ENCODE results near the gene CHCHD3.

CHCHD3 gene

DNA sequence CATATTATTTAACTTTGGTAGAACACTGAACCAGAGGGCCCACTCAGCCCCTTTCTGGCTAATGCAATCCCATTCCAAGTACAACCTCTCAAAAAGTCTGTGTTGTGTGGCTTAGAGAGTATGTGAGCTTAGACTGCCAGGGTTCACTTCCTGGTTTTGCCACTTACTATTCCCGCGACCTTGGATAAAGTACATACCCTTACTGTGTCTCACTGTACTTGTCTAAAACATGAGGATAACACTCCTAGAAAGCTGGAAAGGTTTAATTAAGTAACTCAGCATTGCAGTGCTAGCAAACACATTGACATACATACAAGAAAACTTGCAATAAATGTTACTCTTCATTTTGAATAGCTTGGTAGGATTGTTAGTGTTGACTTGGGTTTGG lies 215.8 kb downstream of the CHCHD3 start:
- CTCF ChIA-PET = no interaction called here
- POLR2A ChIA-PET = no interaction called here
- TF ChIP-seq, protein P1, sequence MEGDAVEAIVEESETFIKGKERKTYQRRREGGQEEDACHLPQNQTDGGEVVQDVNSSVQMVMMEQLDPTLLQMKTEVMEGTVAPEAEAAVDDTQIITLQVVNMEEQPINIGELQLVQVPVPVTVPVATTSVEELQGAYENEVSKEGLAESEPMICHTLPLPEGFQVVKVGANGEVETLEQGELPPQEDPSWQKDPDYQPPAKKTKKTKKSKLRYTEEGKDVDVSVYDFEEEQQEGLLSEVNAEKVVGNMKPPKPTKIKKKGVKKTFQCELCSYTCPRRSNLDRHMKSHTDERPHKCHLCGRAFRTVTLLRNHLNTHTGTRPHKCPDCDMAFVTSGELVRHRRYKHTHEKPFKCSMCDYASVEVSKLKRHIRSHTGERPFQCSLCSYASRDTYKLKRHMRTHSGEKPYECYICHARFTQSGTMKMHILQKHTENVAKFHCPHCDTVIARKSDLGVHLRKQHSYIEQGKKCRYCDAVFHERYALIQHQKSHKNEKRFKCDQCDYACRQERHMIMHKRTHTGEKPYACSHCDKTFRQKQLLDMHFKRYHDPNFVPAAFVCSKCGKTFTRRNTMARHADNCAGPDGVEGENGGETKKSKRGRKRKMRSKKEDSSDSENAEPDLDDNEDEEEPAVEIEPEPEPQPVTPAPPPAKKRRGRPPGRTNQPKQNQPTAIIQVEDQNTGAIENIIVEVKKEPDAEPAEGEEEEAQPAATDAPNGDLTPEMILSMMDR (IDR thresholded peaks at IDR 0.05; ENCODE audit: control extremely low read depth, extremely low read depth, low read depth, missing control alignments) = no peak
- DNase-seq (ENCODE audit: extremely low spot score) = no peak

DNA sequence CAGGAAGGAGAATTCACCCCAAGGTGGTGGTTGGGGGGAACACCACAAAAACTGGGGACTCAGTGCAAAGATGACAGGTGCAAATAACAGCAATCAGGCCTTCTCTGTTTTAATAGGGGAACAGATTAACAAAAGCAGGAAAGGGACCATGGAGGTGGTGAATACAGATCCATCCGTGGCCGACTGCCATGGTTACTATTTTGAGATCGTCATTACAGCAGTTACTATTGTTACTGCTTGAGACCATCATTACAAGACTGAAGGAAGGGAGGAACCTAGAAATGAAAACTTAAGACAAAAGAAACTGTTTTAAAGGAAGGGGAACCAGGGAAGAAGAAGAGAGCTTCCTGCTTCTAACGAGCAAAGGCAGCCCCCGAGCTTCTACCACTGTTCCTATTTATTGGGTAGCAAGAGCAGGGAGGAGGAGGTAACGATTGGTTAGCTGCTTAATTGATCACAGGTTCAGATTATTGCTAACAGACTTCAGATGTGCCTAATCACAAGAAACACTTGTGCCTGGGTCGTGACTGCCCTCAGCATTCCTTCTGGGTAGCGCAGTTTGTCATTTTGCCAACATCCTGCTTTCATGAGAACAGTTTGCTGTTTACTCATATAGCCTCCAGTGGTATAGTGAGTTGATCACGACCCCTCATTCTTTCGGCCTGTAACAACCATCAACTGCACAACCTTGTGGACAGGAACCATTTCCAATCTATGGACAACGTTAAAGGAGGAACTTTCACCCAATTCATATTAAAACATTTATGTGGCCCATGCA lies 216.3 kb downstream of the CHCHD3 start:
- CTCF ChIA-PET = no interaction called here
- POLR2A ChIA-PET = no interaction called here
- TF ChIP-seq, protein P1 (IDR thresholded peaks at IDR 0.05; ENCODE audit: control extremely low read depth, extremely low read depth, low read depth, missing control alignments) = no peak

GRCh38 chr7:132861940-132862554 lies 219.8 kb downstream of the CHCHD3 start:
- TF ChIP-seq, protein P1 (IDR thresholded peaks at IDR 0.05; ENCODE audit: control extremely low read depth, extremely low read depth, low read depth, missing control alignments) = no peak

More for the DNA sequence above, 216.3 kb downstream of the CHCHD3 start:
- DNase-seq (ENCODE audit: extremely low spot score) = no peak

DNA sequence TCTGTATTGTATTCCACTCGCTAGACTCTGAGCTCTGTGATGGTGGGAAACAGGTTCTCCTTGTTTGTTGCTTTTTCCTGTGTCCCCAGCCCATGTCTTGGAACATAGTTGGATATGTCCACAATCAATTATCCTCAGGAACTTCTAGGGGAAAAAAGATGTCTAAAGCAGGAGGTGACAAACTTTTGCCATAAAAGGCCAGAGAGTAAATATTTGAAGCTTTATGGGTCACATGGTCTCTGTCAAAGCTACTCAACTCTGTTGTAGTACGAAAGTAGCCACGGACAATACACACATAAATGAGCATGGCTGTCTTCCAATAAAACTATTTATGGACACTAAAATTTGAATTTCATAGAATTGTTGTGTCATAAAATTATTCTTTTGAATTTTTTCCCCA lies 220.5 kb downstream of the CHCHD3 start:
- no peak for DNase-seq (ENCODE audit: extremely low spot score)
- CTCF ChIA-PET = interaction anchor here (1.0 to 1.2 kb wide), 3 partner anchors 23 to 1270 kb away, joined by 3 to 4 read pairs (median 3); no protein-coding TSS in a partner anchor
- TF ChIP-seq, protein P1 (IDR thresholded peaks at IDR 0.05; ENCODE audit: control extremely low read depth, extremely low read depth, low read depth, missing control alignments) = no peak
- POLR2A ChIA-PET = no interaction called here

More at GRCh38 chr7:132861940-132862554, 219.8 kb downstream of the CHCHD3 start:
- ChIA-PET CTCF (interaction anchor here (1.2 kb wide), 1 partner anchor 23 kb away, joined by 3 read pairs; no protein-coding TSS in a partner anchor), POLR2A (no interaction called here)
- no peak for DNase-seq (ENCODE audit: extremely low spot score)

GRCh38 chr7:132859199-132859598 lies 222.7 kb downstream of the CHCHD3 start:
- TF ChIP-seq, protein P1 (IDR thresholded peaks at IDR 0.05; ENCODE audit: control extremely low read depth, extremely low read depth, low read depth, missing control alignments) = no peak
- POLR2A ChIA-PET = no interaction called here
- no peak for DNase-seq (ENCODE audit: extremely low spot score)
- CTCF ChIA-PET = interaction anchor here (1.0 to 1.5 kb wide), 2 partner anchors 10 to 23 kb away, joined by 3 to 5 read pairs; no protein-coding TSS in a partner anchor

GRCh38 chr7:132858760-132859159 lies 223.1 kb downstream of the CHCHD3 start:
- CTCF ChIA-PET = interaction anchor here (1.0 to 1.5 kb wide), 2 partner anchors 11 to 24 kb away, joined by 3 to 5 read pairs; no protein-coding TSS in a partner anchor
- DNase-seq (ENCODE audit: extremely low spot score) = no peak
- TF ChIP-seq, protein P1 (IDR thresholded peaks at IDR 0.05; ENCODE audit: control extremely low read depth, extremely low read depth, low read depth, missing control alignments) = no peak
- POLR2A ChIA-PET = no interaction called here
